Islet of Langerhans (tissue), 1 donor: ENCODE measurements around the gene RCAN2.

ENCODE experiments used
- FAIRE-seq: peaks from one replicate; lab custom pipeline; 2011; peaks lifted over from hg19 to GRCh38; lab: Jason Lieb, UNC

The RCAN2 gene

DNA sequence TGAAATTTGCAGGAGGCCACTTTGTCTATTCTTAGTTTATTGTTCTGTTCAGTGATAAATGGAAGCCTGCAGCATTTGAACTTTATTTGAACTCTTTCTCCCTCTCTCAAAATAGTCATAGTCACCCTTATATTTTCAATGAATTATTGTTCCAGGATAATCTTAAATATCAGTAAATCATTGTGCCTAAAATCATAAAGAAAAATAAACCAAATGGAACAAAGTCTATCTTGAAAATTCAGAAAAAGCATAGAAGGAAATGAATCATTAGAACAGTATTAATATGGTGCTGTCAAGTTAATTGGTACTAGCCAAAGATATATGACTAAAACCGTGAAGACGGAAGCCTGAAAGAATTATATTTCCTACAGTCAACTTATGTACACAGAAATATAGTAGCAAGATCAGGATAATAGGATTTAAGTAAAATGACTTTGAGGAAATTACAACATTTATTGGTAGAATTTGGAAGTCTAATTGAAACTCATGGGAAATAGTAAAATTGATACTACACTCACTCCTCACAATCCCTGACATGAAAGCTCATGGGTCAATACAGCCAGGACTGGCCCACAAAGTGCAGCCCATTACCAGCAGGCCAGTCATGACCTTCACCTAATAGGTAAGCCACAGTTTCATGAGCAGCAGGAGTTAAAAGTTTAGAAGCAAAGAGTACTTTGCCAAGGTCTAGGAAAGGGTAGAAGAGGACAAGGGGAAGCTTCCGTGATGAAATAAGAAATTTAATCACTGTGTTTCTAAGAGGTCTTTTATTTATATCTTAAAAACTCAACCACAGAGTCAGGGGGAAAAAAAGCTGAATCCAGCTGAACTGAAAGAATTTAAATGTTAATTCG, 200.6 kb downstream of the RCAN2 start:
- no peak for FAIRE-seq

DNA sequence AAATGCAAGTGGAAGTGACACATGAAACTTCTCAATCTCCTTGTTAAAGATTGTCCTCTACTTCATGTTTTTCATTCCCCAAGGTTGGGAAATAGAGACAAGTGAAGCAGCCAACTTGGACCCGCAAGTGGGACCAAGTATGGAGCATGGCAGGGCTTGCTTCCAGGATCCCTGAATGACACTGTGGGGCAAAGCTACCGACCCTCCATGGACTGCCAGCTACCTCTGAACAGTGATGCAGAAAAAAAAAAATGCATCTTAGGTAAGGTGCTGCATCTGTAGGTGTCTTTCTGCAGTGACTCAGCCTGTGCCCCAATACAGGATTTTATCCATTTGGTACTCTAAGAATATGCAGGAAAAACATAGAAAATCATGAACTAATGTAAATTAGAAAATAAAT, 201.4 kb downstream of the RCAN2 start:
- no peak for FAIRE-seq

DNA sequence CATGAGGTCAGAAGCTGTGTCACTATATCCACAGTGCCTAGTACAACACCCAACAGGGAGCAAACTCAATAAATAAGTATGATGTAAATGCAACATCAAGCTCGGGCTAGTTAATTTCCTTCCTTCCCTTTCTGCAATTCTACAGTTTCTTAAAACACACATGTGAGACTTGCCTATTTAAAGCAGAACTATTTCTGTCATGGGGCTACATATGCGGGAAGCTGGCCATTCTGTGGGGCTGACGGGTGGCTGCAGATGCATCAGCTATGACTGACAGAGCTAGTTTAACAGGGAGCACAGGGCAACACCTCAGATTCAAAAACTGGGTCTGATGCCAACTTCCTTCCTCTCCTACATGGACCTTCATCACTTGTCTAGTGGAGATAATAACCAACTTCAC, 202.4 kb downstream of the RCAN2 start:
- no peak for FAIRE-seq

DNA sequence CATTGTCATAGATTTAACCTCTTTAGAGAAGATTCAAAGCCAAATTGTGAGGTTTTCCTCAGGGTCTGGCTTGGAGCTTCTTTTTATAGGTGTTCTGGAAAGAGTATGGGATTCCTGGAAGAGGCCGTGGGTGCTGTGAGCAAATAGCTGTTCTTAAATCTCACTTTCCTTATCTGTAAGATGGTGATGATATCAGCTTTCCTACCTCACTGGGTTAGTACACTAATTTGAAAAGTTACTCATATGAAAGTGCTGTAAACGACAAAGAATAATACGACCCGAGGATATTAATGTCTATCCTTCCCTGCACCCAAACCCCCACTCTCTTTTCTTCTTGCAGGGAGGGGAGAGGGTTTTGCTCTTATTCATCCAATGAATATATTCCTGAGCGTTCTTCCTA, 203.6 kb downstream of the RCAN2 start:
- no peak for FAIRE-seq

DNA sequence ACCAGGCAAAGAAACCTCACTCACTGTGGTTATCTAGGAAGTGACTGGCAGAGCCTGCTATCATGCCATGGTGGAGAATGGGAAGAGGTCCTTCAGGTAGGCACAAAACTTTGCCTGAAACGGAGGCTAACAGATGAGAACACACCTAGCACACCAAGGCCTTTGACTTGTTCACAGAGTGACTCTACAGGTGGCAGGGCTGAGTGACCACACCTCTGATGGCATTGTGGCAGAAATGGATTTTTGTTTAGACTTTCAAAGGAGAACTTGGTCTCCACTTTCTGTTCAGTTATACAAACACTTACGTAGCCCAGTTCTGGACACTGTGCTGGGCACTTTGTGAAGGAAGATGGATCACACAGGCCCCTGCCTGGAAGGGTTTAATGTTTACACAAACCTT, 204.2 kb downstream of the RCAN2 start:
- no peak for FAIRE-seq

DNA sequence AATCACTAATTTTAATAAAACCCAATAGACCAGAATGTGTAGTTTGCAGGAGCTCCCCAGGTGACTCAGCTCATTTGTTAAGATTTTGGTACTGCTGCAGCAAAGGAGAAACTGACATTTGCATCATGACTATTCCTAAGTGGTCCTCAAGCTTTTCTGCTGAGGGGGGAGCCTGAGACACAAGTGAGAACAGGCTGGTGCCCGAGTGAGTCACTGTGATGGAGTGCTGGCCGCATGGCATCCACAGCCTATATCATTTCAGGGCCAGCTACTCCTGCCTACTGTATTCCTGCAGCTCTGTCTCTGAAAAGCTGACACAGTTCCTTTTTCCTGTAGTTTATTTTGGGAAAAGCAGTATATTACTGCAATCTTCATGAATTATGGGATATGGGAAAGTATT, 206.8 kb downstream of the RCAN2 start:
- FAIRE-seq = no peak

DNA sequence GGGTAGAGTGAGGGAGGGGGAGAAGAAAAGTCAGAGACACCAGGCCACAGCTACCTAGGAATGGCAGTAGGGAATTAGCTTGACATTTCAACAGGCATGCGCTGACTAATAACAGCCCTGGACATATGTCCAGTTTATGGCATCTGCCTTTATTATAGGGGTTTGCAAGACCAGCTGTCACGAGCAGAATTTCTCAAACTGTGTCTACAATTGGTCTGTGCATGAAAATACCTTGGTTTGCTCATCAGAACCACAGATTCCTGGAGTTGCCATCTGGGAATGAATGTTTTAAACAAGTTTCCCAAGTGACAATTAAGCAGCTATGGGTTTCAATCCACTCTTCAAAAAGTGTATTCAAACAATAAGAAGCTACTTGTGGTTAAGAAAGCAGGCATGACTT, 210.1 kb downstream of the RCAN2 start:
- no peak for FAIRE-seq

DNA sequence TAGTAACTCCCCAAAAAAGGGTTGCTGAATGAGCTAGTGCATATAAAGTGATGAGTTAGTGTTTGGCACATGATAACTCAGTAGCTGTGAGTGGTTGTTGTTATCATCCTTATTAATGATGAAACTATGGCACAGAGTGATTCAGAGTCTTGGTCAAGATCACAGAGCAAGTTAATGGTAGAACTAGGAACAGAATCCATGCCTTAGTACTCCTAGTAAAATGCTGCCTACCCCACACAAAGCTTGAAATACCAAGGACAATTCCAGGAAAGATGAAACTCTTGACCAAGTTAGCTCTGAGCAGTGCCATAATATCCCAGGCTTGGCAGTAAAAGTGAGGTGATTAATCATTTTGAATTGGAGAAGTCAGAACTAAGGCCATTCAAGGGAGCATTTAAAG, 211.4 kb downstream of the RCAN2 start:
- no peak for FAIRE-seq

DNA sequence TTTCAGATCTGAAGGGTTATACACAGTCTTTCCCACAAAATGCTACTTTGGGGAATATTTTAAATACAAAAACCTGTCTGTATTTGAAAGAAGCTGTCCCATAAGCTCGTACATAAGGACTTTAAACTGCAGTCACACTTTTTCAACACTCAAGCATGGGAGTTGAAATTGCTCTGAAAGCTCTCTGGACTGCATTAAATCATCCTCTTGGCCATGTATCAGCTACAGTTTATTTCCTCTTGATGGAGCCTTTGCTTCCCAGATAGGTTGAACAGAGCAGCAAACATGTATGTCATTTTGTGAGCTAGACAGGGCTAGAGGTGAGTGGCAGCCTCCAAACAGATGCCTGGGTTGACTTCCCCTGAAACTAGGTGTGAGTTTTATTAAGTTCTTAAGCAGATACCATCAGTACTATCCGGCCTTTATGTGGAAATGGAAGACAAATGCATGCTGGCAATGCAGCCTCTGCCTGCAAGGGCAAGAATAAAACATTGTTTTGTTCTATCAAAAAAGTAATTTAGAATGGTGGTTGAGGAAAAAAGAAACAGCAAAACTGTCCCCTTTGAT, 214.6 kb downstream of the RCAN2 start:
- FAIRE-seq = no peak

DNA sequence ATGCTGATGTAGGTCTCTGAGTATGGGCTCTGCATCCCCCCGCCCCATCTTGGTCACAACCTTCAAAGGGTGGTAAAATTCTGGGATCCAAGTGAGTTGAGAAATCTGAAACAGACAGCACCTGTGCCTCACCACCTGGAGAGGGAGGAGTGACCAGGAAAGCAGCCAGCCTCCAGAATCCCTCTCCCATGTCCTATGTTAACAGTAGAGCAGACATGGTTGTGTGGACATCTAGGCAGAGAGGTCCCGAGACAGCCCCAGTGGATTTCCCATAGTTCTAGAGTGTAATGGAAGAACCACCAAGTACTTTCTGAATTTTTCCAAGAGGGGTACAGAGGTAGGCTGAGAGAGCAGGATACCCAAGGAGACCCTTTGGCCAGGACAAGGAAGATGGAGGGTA, 216.7 kb downstream of the RCAN2 start:
- no peak for FAIRE-seq

DNA sequence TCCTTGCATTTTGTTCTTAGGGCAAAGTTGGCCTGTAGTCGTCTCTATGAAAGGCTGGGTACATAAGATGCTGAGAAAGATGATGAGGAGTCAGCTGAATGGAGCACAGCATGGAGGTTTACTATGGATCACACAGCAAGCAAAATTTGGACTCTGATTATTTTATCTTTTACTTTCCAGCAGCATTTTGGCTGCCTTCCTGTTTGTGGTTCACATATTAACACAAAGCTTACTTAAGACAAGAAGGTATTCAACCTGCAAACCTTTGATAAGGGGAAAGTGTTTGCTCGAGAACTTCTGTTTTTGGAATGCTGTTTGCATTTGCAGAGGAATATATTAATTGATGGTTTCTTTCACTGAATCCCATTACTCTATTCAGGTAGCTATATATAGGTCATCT, 217.3 kb downstream of the RCAN2 start:
- no peak for FAIRE-seq

DNA sequence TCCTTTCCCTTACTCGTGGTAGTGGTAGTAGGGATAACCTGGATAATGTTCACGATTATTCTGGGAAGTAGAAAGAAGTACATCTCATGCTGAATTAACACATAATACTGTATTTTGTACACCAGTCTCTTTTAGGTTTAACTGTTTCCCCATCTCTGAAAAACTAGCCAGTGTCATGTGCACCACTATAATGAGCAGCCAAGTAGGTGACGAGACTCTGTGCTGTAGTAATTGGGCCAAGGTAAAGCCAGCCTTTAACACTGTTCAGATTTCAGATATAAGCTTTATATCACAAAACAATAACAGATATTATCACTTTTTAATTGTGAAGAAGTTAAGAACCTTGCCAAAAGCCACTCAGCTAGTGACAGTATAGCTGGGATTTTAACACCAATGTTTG, 219.5 kb downstream of the RCAN2 start:
- FAIRE-seq = no peak

DNA sequence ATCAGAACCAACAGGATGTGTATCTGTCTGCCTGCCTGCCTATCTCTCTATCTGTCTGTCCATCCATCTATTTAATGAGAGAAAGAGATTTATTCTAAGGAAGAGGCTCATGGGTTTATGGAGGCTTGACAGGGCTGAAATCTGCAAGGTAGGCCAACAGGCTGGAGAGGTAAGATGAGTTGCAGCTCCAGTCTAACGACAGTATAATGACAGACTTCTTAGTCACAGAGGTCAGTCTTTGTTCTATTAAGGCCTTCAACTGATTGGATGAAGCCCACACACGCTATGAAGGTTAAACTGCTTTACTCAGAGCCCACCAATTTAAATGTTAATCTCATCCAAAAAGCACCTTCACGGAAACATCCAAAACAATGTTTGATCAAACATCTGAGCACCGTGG, 220.1 kb downstream of the RCAN2 start:
- FAIRE-seq = no peak

DNA sequence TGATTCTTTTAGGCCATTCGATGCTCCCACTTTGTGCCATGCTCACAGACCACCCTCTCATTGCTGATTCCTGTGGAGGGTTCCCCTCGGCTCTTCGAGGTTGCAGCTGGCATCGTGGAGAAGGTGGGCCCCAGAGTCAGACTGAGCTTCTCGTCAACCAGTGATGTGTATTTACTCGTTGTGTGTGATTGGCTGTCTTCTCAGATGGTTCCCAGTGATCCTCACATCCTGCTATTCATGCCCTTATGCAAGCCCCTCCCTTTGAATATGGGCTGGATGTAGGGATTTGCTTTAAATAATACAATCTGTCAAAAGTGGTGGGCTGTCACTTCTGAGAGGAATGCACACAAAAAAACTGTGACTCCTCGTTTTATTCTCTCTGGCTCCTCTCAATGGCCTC, 220.9 kb downstream of the RCAN2 start:
- FAIRE-seq = no peak

DNA sequence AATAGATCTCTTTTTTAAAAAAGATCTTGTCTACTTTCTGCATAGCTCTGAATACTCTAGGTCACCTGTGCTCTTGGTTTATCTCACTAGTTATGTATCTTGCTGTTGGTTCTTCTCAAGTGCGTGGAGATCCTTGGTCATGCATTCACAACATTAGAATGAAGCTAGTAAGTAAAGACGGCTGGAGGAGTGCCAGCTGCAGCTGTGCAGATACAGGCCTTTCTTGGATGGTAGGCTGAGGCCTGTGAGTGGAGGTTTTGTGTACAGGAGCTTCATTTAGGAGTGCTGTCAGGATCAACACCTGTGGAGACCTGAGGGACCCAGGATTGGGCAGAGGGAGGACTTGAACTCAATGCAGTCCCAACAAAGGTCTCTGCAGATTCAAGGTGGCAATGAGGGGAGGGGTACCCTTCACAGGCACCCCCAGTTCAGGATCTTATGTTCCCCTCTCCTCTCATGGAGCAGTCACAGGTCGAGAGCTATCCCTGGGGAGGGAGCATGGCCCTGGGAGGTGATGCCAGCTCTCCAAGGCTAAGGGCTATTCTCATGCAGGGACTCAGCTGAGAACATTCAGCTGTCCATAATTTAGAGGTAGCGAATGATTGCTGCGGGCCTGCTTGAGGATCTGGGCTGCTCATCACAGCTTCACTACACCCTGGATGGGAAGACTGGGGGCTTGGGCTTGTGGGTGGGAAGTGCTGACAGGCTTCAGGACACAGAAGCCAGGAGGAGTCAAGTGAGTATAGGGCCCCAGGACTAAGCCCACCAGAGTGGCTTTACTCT, 221.6 kb downstream of the RCAN2 start:
- FAIRE-seq = no peak

DNA sequence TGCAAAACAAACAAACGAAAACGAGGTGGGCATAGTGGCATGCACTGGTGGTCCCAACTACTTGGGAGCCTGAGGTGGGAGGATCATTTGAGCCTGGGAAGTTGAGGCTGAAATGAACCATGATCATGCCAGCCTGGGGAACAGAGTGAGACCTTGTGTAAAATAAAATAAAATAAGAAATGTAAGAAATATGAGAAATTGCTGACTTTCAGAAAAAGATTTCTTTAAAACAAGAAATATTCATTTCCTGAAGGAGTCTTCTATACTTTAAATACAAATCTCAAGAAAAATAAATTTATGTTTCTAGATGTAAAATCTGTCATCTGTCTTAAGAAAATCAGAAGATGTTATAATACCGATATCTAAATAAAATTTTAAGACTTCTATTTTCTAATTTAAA, 223.7 kb downstream of the RCAN2 start:
- FAIRE-seq = no peak

DNA sequence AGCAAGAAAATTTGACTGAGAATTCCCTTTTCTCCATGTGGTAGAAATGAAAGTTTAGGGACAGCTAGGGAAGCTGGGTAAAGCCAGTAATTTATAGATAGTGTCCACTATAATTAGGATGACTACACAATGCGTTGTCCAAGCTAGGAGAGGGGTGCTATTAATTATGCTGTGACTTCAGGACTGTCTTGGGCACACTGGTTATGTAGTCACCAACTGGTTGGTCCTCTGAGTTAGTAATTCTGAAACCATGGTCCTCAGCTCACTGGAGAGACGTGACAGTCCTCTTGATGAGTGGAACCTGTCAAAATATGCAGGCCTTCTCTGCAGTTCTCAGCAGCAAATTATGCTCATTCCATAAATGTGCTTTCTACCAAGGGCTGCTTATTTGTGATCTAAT, 225.9 kb downstream of the RCAN2 start:
- FAIRE-seq = no peak

DNA sequence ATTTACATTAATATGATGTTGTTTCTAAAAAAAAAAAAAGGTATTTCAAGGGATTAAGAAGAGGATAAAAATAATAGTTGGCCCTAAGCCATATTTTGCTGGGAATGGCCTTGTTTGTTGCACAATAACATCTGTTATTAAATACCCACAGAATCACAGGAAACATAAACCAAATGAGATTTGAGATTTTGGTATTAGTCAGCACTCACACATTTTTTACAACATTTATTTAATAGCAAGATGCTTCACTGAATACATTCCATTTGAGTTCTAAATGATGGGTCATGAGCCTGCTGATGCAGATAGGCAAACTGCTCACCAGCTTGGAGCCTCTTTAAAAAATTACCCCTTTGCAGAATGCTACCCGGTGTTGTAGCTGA, 227.6 kb downstream of the RCAN2 start:
- FAIRE-seq = peak; percentile 99

DNA sequence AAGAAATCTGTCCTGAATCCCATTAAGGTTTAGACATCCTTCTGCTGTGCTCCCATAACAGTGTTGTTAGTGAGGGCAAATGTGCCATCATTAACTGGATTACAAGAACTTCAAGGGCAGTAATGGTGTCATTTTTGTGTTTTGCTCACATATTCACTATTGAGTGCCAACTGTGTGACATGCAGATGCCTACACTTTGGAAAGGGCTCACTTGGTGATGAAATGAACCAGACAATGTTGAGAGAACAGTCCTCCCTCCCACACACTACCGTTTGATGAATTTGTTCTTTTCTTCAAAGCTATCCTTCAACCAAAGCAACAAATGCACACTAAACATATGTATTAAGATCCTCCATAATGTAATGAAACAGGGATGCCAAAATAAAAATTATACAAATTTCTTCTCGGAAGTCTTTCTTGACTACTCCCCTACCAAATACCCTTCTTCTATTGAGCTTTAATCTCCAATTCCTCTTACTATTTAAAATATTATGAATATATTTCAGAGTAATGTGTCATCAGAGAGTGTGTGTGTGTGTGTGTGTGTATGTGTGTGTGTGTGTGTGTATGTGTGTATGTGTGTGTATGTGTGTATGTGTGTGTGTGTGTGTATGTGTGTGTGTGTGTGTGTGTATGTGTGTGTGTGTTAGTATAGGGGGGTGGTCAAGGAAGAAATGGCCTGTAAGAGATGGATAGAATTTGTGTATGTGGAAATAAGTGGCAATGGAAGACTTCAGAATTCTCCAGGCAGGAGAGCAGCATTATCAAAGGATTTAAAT, 228.1 kb downstream of the RCAN2 start:
- no peak for FAIRE-seq

DNA sequence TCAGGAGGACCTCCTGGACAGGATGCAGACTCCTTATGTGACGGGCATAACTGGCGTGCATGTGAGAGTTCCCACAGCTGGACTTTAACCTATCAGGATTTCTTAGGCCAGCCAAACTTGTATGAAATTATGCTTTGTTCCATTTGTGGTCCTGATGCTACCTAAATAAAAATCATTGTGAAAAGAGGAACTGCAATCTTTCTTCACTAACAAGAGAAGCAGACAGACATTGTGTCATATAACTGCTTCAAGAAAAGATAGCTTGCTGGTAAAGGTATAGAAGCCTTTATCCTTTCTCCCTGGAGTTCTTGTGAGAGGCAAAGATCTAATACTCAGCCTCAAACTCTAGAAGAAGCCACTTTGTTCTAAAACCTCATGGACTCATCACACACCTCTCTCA, 233.0 kb downstream of the RCAN2 start:
- no peak for FAIRE-seq

DNA sequence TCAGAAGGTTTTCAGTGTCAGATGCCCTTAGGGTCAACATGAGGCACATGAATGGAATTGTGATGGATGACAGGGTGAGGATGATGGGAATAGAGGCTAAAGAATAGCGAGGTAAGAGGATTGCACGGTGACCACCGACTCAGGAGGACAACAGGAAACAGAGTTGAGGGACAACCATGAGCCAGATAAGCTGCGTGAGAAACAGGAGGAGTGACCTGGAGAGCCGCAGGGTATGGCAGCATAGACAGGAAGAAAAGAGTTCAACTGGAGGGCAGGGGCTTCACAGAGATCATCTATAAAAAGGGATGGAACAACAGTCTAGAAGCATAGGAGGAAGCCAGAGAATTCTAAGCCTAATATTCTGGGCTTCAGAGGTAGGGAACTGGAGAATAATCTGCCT, 235.7 kb downstream of the RCAN2 start:
- no peak for FAIRE-seq

DNA sequence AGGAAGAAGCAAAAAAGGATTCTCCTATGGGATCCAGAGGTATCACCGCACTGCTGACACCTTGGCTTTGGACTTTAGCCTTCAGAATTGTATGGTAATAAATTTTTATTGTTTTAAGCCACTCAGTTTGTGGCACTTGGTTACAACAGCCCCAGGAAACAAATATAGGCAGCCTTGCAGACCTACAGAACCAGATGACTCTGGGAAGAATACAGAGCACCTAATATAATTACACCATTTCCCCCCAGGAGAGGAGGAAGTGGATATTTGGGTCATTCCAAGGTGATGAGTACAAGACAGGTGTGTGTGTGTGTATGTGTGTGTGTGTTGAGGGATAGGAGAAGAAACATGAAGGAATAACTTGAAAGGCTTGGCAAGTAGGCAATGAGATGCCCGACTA, 236.3 kb downstream of the RCAN2 start:
- FAIRE-seq = no peak

DNA sequence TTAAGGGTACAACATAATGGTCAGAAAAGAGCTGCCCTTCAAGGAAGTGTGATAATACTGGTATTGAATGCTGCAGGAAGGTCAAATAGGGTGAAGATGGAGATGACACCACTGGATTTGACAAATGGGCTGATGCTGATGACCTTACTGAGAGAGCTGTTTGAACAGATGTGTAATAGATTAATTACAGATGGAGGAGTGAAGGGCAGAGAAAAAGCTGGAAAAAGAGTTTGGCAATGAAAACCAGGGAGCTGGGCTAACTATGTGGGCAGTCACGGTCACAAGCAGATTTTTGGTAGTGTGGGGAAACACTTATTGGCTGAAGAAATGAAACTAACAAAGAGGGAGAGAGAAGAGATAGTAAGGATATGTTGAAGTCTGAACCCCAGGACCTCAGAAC, 236.9 kb downstream of the RCAN2 start:
- FAIRE-seq = peak; percentile 38
